Psoas muscle (tissue), 8 donors: ENCODE measurements around the gene HLA-A. TPM values are rescaled to one million over a fixed set of nuclear protein-coding genes. Genes with fewer than 3 reads are reported as not detected.

Experiments used
- ATAC-seq, 4 donors: fragments of 200-7000 bp; cut with Tn5 transposase; one replicate each; pipeline ENCODE4 v1.9.1; 2020; ENCODE audit warnings: moderate library complexity in 3 of 4, mild to moderate bottlenecking in 2 of 4
- DNase-seq, 2 donors: peaks; one replicate each; pipeline ENCODE4 v3.0.0-alpha.2; 2020
- H3K27ac ChIP-seq: fragments of 200-600 bp; one replicate; pipeline ENCODE4 v1.8.0; 2022
- H3K27me3 ChIP-seq, 3 donors: fragments of 200-600 bp in 1 of 3; one replicate each; pipeline versions ENCODE4 v1.6.1 to v1.8.0; 2013 to 2022; ENCODE audit warnings: low read length in 2 of 3, mild to moderate bottlenecking in 2 of 3, moderate library complexity in 1 of 3; ENCODE audit not compliant: insufficient read depth in 3 of 3
- H3K36me3 ChIP-seq, 2 donors: fragments of 200-600 bp in 1 of 2; one replicate each; pipeline versions ENCODE4 v1.6.1 to v1.8.0; 2013 to 2022; ENCODE audit warnings: low read depth in 1 of 2, mild to moderate bottlenecking in 1 of 2, moderate library complexity in 1 of 2; ENCODE audit not compliant: insufficient read depth in 1 of 2
- H3K4me1 ChIP-seq: fragments of 200-600 bp; one replicate; pipeline ENCODE4 v1.8.0; 2022
- H3K4me3 ChIP-seq: fragments of 200-600 bp; one replicate; pipeline ENCODE4 v1.8.0; 2022; ENCODE audit warnings: mild to moderate bottlenecking
- H3K9me3 ChIP-seq: fragments of 200-600 bp; one replicate; pipeline ENCODE4 v1.8.0; 2022
- WGBS, 3 donors: extraction: QIAGEN DNeasy Blood & Tissue Kit; methylation state at CpG; one replicate each; pipeline versions ENCODE4 v1.1.6 to v1.1.7; 2013; 5-methylcytosine and 5-hydroxymethylcytosine counted together
- intact Hi-C, 2 donors: fragments of 100-400 bp; cut with DNase I; formaldehyde crosslinking; loops; one replicate each; pipeline versions ENCODE4 v1.11.0 to v1.14.2; 2022
- polyA plus RNA-seq, 3 donors: library from polyadenylated mRNA; stranded (reverse); fragments of 200-250 nt; gene quantifications; one replicate each; pipeline ENCODE4 v1.2.3, GENCODE V29; 2013
- total RNA-seq, 4 donors: library from RNA; stranded (reverse); fragmentation: NEBNext Ultra II Directional in 2 of 4; extraction: Animal tissue kit (Norgen Biotek cat#: 25700) in 2 of 4; gene quantifications; one replicate each; pipeline versions ENCODE4 v1.2.1 to v1.2.4, GENCODE V29; 2021 to 2023
- TF ChIP-seq, protein P1 (sequence below): fragments of 200-600 bp; IDR thresholded peaks from one replicate; pipeline ENCODE4 v1.8.0; 2022; ENCODE audit warnings: antibody characterized with exemption
- donor health status: healthy with polysubstance abuse.
- donor health status: DM: no; HTN: no; CAD: no; lungs with moderate emphysema.
- donor health status: Bipolar disorder and iron deficiency.
- donor health status: healthy.
- donor health status: DM: yes; HTN: yes; CAD: no.
- donor health status: DM: no; HTN: no; CAD: no.
- donor health status: DM: no; HTN: no; CAD: no.
- donor health status: DM: yes; HTN: yes; CAD: no.

Gene HLA-A
- total and polyA plus RNA-seq, 7 donors = 86.6 to 290 (median 165) TPM

DNA sequence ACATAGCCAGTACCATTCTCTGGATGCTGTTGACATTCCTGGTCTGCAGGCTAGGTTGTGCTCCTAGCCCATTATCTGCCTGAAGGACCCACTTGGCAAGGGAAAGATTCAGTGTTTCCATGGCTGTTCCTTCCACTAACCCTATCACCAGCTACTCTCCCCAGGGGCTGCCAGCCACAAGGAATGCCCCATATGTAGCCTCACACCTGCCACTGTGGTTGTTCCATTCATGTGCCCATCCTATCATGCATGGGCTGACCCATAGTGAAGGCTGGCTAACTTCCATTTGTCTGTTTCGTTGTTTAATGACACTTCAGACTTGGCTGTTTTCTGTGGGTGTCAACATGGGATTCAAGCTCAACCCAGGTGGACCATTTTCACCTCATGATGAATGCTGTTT, 25.6 kb upstream of the HLA-A start:
- Histone ChIP-seq H3K36me3 (no peaks in the 10 kb centered on the region), H3K4me1 (no peaks in the 10 kb centered on the region), H3K4me3 (no peak overlapping the region), H3K27me3 (no peaks in the 10 kb centered on the region), H3K9me3 (no peaks in the 10 kb centered on the region), H3K27ac (no peak overlapping the region)
- WGBS, 3 donors = 58 to 70% (median 60%) methylated on average over 1 of the region's 1 CpG
- DNase-seq (no peak), ATAC-seq (no peak)
- TF ChIP-seq, protein P1, sequence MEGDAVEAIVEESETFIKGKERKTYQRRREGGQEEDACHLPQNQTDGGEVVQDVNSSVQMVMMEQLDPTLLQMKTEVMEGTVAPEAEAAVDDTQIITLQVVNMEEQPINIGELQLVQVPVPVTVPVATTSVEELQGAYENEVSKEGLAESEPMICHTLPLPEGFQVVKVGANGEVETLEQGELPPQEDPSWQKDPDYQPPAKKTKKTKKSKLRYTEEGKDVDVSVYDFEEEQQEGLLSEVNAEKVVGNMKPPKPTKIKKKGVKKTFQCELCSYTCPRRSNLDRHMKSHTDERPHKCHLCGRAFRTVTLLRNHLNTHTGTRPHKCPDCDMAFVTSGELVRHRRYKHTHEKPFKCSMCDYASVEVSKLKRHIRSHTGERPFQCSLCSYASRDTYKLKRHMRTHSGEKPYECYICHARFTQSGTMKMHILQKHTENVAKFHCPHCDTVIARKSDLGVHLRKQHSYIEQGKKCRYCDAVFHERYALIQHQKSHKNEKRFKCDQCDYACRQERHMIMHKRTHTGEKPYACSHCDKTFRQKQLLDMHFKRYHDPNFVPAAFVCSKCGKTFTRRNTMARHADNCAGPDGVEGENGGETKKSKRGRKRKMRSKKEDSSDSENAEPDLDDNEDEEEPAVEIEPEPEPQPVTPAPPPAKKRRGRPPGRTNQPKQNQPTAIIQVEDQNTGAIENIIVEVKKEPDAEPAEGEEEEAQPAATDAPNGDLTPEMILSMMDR = no peak
- intact Hi-C loops = no loop called here

DNA sequence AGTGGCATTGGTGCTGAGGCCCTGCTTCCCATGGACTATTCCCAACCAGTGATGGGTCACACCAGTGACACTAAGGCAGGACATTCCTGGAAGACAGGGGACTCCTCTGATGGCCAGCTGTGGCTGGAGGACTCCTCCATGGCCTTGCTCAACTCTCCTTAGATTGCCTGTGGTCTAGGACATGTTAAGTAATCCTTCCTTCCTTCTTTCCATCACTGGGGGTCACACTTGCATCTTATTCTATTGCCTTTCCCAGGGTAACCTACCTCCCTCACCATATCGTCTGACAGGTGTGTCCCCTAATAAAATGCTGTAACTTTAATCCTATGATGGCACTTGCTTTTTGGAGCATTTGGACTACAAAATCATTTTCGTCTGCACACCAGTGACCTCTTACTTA, 24.5 kb upstream of the HLA-A start:
- Histone ChIP-seq H3K27me3 (no peaks in the 10 kb centered on the region), H3K27ac (no peak overlapping the region), H3K4me1 (no peaks in the 10 kb centered on the region), H3K4me3 (no peak overlapping the region), H3K36me3 (no peaks in the 10 kb centered on the region), H3K9me3 (no peaks in the 10 kb centered on the region)
- peak in 2 of 4 donors; percentile 42 to 50 for ATAC-seq
- TF ChIP-seq, protein P1 = no peak
- WGBS, 3 donors = 52 to 58% (median 58%) methylated on average over 2 of the region's 2 CpGs
- DNase-seq = no peak
- intact Hi-C loops = no loop called here

DNA sequence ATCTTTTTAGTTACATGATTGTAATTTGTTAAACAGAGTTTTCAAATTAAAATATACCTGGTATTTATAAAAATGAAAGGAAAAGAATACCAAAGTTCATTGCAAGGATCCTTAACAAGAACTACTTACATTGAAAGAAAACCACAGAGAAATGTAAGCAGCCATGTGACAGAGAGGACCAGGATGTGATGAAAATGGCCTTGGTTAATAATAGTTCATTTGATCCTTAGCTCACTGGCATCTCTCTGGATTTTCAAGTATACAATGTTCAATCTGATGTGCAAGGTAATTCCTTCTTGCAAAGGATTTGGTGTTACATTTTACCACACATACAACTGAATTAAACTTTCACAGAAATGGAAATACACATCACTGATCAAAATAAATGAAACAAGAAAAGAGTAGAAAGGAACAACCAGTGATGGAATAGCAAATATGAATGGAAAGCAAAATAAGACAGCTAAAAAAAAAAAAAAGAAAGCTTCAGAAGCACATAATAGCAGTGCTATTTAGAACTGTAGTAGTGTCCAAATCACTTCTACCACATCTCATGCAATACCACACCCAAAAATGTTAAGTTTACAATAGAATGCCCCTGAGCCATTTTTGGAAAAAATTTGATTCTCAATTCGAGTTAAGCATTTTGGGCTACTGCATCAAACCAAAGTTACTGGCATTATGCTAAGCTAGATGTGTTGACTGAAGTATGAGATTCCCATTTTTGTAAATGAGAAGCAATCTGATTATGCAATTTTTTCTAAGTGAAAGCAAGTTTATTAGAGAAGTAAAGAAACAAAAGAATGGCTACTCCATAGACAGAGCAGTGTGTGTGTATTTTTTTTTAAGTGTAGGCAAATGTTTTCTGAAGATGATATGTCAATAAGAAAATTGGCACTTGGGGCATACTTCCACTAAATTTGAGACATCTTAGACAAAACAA, 22.6 kb upstream of the HLA-A start:
- Histone ChIP-seq H3K4me3 (no peak overlapping the region), H3K9me3 (no peaks in the 10 kb centered on the region), H3K27me3 (no peaks in the 10 kb centered on the region), H3K36me3 (no peaks in the 10 kb centered on the region), H3K4me1 (no peaks in the 10 kb centered on the region), H3K27ac (no peak overlapping the region)
- WGBS, 3 donors = 46 to 71% (median 50%) methylated on average over 1 of the region's 1 CpG
- TF ChIP-seq, protein P1 = no peak
- ATAC-seq = no peak
- DNase-seq = no peak
- intact Hi-C loops = no loop called here

DNA sequence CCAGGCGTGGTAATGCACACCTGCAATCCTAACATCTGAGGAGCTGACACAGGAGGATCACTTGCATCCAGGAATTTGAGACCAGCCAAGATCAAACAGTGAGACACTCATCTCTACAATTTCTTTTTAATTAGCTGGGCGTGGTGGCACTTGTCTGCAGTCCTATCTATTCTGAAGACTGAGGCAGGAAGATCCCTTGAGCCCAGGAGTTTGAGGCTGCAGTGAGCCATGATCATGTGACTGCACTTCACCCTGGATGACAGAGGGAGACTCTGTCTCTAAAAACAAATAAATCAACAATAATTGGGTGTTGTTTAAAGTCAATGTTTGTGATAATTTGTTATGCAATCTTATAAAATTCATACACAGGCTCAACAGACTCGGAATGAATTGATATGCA, 18.0 kb upstream of the HLA-A start:
- no peak for DNase-seq
- Histone ChIP-seq H3K36me3 (peaks cover 0 to 2% of the 10 kb centered on the region in 2 donors), H3K4me3 (no peak overlapping the region), H3K27me3 (no peaks in the 10 kb centered on the region), H3K4me1 (no peaks in the 10 kb centered on the region), H3K9me3 (no peaks in the 10 kb centered on the region), H3K27ac (no peak overlapping the region)
- TF ChIP-seq, protein P1 = no peak
- intact Hi-C loops = no loop called here
- WGBS, 3 donors = 65 to 96% (median 84%) methylated on average over 3 of the region's 3 CpGs
- no peak for ATAC-seq
